K562 (cell line): ENCODE results near the gene ADD2. TPM values are rescaled to one million over a fixed set of nuclear protein-coding genes. Genes with fewer than 3 reads are reported as not detected.

Experiments
- ATAC-seq: fragments of 200-7000 bp; cut with Tn5 transposase; 3 replicates; pipeline ENCODE4 v1.9.1; 2020; ENCODE audit warnings: moderate library complexity
- BruUV-seq: library from RNA; stranded (reverse); fragments of 400-500 nt; replicated peaks from 2 replicates; lab custom pipeline; 2021; lab: Mats Ljungman, UMichigan
- CTCF ChIA-PET: fragments of 300-600 bp; formaldehyde crosslinking; extraction: SDS; loops from one replicate; lab custom pipeline; 2021; ENCODE audit warnings: low intra/inter-chr PET ratio; lab: Yijun Ruan, JAX
- POLR2A ChIA-PET: fragments of 300-600, 350-650 bp; sonication (Branson Sonifier 250); formaldehyde crosslinking; extraction: SDS; loops from one replicate; lab custom pipeline; 2021; ENCODE audit warnings: antibody characterized with exemption, inconsistent platforms; lab: Yijun Ruan, JAX
- DNase-seq, 4 experiments: peaks; one replicate each; pipeline versions ENCODE4 v3.0.0 to v3.0.0-alpha.2; 2011 to 2018; ENCODE audit warnings: low spot score in 3 of 4, mixed read lengths in 3 of 4; ENCODE audit errors: extremely low read depth in 1 of 4
- FAIRE-seq: peaks from 2 replicates; lab custom pipeline; 2011; peaks lifted over from hg19 to GRCh38; lab: Jason Lieb, UNC
- H2AFZ ChIP-seq: 2 replicates; pipeline ENCODE4 v1.6.0; 2011; ENCODE audit warnings: low read depth, low read length, control low read depth, inconsistent platforms
- H3K27ac ChIP-seq: fragments of 200-600 bp; 3 replicates; pipeline ENCODE4 v1.8.0; 2011; ENCODE audit warnings: low read depth, mild to moderate bottlenecking, control low read depth, inconsistent platforms, low read length, moderate library complexity, mixed read lengths; ENCODE audit errors: extremely low read depth
- H3K27me3 ChIP-seq, 2 experiments: fragments of 300-600 bp in 1 of 2; 2 replicates in 1 of 2; 3 replicates in 1 of 2; pipeline versions ENCODE4 v1.6.0 to v1.8.0; 2011; ENCODE audit warnings: inconsistent platforms in 2 of 2, low read length in 2 of 2, mild to moderate bottlenecking in 1 of 2, mixed read lengths in 1 of 2, moderate library complexity in 1 of 2; ENCODE audit not compliant: control insufficient read depth in 2 of 2, insufficient read depth in 2 of 2
- H3K36me3 ChIP-seq: fragments of 300-600 bp; 3 replicates; pipeline ENCODE4 v1.8.0; 2011; ENCODE audit warnings: mild to moderate bottlenecking, low read length, inconsistent platforms; ENCODE audit not compliant: control insufficient read depth, insufficient read depth
- H3K4me1 ChIP-seq, 2 experiments: fragments of 200-600 bp in 1 of 2; replicated peaks in 1 of 2; 2 replicates in 1 of 2; 3 replicates in 1 of 2; pipeline versions ENCODE4 v1.5.1 to v1.8.0; 2011; ENCODE audit warnings: inconsistent platforms in 2 of 2, low read length in 2 of 2, mild to moderate bottlenecking in 1 of 2, mixed read lengths in 1 of 2, moderate library complexity in 1 of 2; ENCODE audit not compliant: control insufficient read depth in 2 of 2, insufficient read depth in 2 of 2
- H3K4me2 ChIP-seq: 2 replicates; pipeline ENCODE4 v1.6.1; 2011; ENCODE audit warnings: low read length, control low read depth, inconsistent platforms, mixed read lengths; ENCODE audit not compliant: insufficient read depth
- H3K4me3 ChIP-seq: fragments of 200-600 bp; sonication (generic), shearing (Covaris generic); 2 replicates; pipeline ENCODE4 v1.5.1; 2016; ENCODE audit warnings: control low read depth, inconsistent platforms
- H3K79me2 ChIP-seq: fragments of 200-600 bp; 3 replicates; pipeline ENCODE4 v1.8.0; 2011; ENCODE audit warnings: low read length, inconsistent platforms; ENCODE audit not compliant: control insufficient read depth, insufficient read depth
- H3K9ac ChIP-seq, 2 experiments: 2 replicates each; pipeline versions ENCODE4 v1.6.0 to v1.6.1; 2011; ENCODE audit warnings: low read depth in 2 of 2, low read length in 2 of 2, control low read depth in 1 of 2, inconsistent platforms in 1 of 2, mild to moderate bottlenecking in 1 of 2, mixed read lengths in 1 of 2; ENCODE audit not compliant: insufficient read depth in 1 of 2
- H3K9me1 ChIP-seq: one replicate; pipeline ENCODE4 v1.6.0; 2011; ENCODE audit warnings: inconsistent platforms, mild to moderate bottlenecking, low read length, moderate library complexity; ENCODE audit not compliant: control insufficient read depth, insufficient read depth
- H3K9me3 ChIP-seq: replicated peaks from 2 replicates; pipeline ENCODE4 v1.5.1; 2011; ENCODE audit warnings: low read depth, low read length, inconsistent platforms; ENCODE audit not compliant: control insufficient read depth, insufficient read depth
- H4K20me1 ChIP-seq: replicated peaks from 2 replicates; pipeline ENCODE4 v1.6.1; 2011; ENCODE audit warnings: low read length, inconsistent platforms, mixed read lengths; ENCODE audit not compliant: control insufficient read depth, insufficient read depth
- BRF2 ChIP-seq: IDR thresholded peaks from 3 replicates; pipeline ENCODE4 v1.6.1; 2011; ENCODE audit warnings: borderline replicate concordance, mild to moderate bottlenecking; ENCODE audit not compliant: insufficient read length, insufficient read depth
- CBFA2T3 ChIP-seq: fragments of 450-650 bp; IDR thresholded peaks from 2 replicates; pipeline ENCODE4 v1.6.1; 2017
- CXXC5 ChIP-seq: fragments of 250-450 bp; sonication (Bioruptor Pico); IDR thresholded peaks from 2 replicates; pipeline ENCODE4 v1.8.0; 2022; ENCODE audit warnings: inconsistent platforms, mild to moderate bottlenecking, moderate library complexity
- ELK3 ChIP-seq: fragments of 450-650 bp; formaldehyde crosslinking; IDR thresholded peaks from 2 replicates; pipeline ENCODE4 v1.4.0; 2020; ENCODE audit warnings: mild to moderate bottlenecking
- RBM25 ChIP-seq: fragments of 200-400 bp; formaldehyde crosslinking; IDR thresholded peaks from 2 replicates; pipeline ENCODE4 v1.6.1; 2018; ENCODE audit warnings: low read length, low read depth, moderate library complexity; ENCODE audit not compliant: severe bottlenecking
- TCF3 ChIP-seq: sonication (generic); formaldehyde crosslinking; IDR thresholded peaks from 2 replicates; pipeline ENCODE4 v1.4.0; 2020; ENCODE audit warnings: mild to moderate bottlenecking, missing genetic modification reagents
- WGBS: fragments of 100-300 bp; shearing (Covaris generic); methylation state at CpG from one replicate; pipeline ENCODE4 v1.1.6; 2016; ENCODE audit warnings: low coverage, mixed read lengths; ENCODE audit not compliant: insufficient coverage; ENCODE audit errors: missing lambda C conversion rate; 5-methylcytosine and 5-hydroxymethylcytosine counted together
- in situ Hi-C: fragments of 300-500 bp; cut with MboI; formaldehyde crosslinking; loops from 4 replicates; pipeline ENCODE4 v1.15.0; 2018; ENCODE audit warnings: inconsistent platforms, mixed read lengths
- intact Hi-C: fragments of 100-400 bp; cut with micrococcal nuclease; formaldehyde crosslinking; loops from 2 replicates; pipeline ENCODE4 v1.14.2; 2022
- polyA plus RNA-seq, 8 experiments: library from polyadenylated mRNA; depleted of rRNA in 4 of 8; stranded (reverse) in 5 of 8; unstranded in 3 of 8; fragments of >200 nt; fragmentation: Nextera tagmentation in 2 of 8; fragmentation: Illumina TruSeq in 1 of 8; extraction: Ambion mirVana in 2 of 8; extraction: Trizol in 1 of 8; gene quantifications; 2 replicates each; pipeline versions ENCODE4 v1.2.1 to v1.2.3, GENCODE V29; 2011 to 2014; ENCODE audit warnings: inconsistent platforms in 1 of 8, missing spikeins in 1 of 8
- total RNA-seq, 7 experiments: library from RNA; depleted of rRNA in 6 of 7; stranded (reverse); fragments of >200 nt in 6 of 7; fragmentation: Illumina TruSeq in 2 of 7; extraction: Trizol in 2 of 7; gene quantifications; 2 replicates each; pipeline versions ENCODE4 v1.2.1 to v1.2.3, GENCODE V29; 2011 to 2021; ENCODE audit warnings: low replicate concordance in 1 of 7

The ADD2 gene
- total and polyA plus RNA-seq, 9 of the 15 experiments (the other 6 are each of a cell fraction or from before 2014, with no cell fraction given) = 3.5 to 63.0 (median 36.2) TPM

GRCh38 chr2:70684846-70685622, 83.0 kb downstream of the ADD2 start:
- DNase-seq (peak in 2 of 4 experiments; percentile 48 to 56), FAIRE-seq (peak; percentile 76)
- intact Hi-C loops = loop anchor here (5.0 kb wide), 1 partner anchor 67 kb away; no protein-coding TSS in a partner anchor
- Histone ChIP-seq H3K4me1 (peaks cover 29 to 34% of the 10 kb centered on the region in 2 experiments), H3K27ac (no peak overlapping the region; the same call in 2 of the 3 replicates), H3K36me3 (peaks cover 67% of the 10 kb centered on the region), H3K27me3 (no peaks in the 10 kb centered on the region), H2AFZ (no peak overlapping the region), H3K4me3 (no peak overlapping the region), H3K4me2 (no peak overlapping the region)
- POLR2A ChIA-PET = interaction anchor here (0.8 to 1.9 kb wide), 3 partner anchors 12 to 108 kb away, joined by 3 to 6 read pairs (median 3); no protein-coding TSS in a partner anchor
- TF ChIP-seq CBFA2T3 = peak; percentile 36
- TF ChIP-seq TCF3 (CRISPR knock-in tag) = peak; percentile 52
- TF ChIP-seq CXXC5 = peak; percentile 43
- TF ChIP-seq BRF2 = no peak
- no peak for TF ChIP-seq ELK3
- no peak for TF ChIP-seq RBM25
- TF ChIP-seq, all 486 proteins: peak for 3
- CTCF ChIA-PET = interaction anchor here (3.9 kb wide), 1 partner anchor 83 kb away, joined by 32 read pairs; the partner anchor contains the start of gene ADD2
- 23% methylated on average over 4 of the region's 4 CpGs for WGBS
- no peaks in the 10 kb centered on the region for H3K9me3 ChIP-seq
- H3K9ac ChIP-seq = peak overlapping the region in 1 of 2 experiments; percentile 68; a peak in 1 of 4 replicates
- 0 out of 3 replicates have a peak, but pooled peaks have one; percentile 14 for ATAC-seq
- H3K79me2 ChIP-seq = no peaks in the 10 kb centered on the region
- no TSS peak for BruUV-seq
- in situ Hi-C loops = loop anchor here (5.0 kb wide), 1 partner anchor 97 kb away; no protein-coding TSS in a partner anchor
- H3K9me1 ChIP-seq = no peaks in the 10 kb centered on the region
- no peaks in the 10 kb centered on the region for H4K20me1 ChIP-seq
